Keratinocyte (primary cell): Measurements from ENCODE around the gene COTL1.

Experiments
- CTCF ChIP-seq, 3 experiments: IDR thresholded peaks in 1 of 3; conservative IDR thresholded peaks in 1 of 3; optimal IDR thresholded peaks in 1 of 3; 2 replicates in 2 of 3; 3 replicates in 1 of 3; pipeline versions ENCODE3 to v1.5.1; 2011; ENCODE audit warnings: low read length in 3 of 3, mild to moderate bottlenecking in 3 of 3, moderate library complexity in 2 of 3, control low read depth in 1 of 3, inconsistent platforms in 1 of 3; ENCODE audit not compliant: insufficient read depth in 2 of 3; ENCODE audit errors: extremely low read depth in 1 of 3
- EZH2 ChIP-seq: IDR thresholded peaks from one replicate; pipeline ENCODE4 v1.6.1; 2012; ENCODE audit warnings: inconsistent platforms, mild to moderate bottlenecking, low read length, moderate library complexity

DNA sequence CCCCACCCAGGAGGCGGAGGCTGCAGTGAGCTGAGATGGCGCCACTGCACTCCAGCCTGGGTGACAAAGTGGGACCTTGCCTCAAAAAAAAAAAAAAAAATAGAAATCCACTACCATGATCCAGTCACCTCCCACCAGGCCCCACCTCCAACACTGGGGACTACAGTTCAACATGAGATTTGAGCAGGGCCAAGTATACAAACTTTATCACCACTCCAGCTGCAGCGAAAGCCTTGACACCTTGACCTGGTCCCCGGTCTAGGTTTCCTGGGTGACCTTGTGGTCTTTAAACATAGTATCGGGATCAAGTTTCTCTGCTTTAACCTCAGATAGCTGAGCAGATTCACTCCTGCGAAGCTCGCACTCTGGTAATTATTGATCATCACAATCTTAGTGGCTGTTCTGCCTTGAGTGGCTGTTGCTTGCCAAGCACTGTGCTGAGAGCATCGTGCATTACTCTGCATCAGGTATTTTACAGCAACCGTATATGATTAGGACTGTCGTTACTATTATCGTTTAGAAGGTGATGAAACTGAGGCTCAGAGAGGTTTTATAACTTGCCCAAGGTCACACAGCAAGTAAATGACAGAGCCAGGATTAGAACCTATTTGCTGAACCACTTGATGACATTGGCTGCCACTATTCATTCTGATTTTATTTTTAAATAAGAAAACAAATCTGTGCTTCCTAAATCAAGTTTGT lies 63.1 kb downstream of the COTL1 start:
- TF ChIP-seq CTCF (optimal IDR thresholded peaks at IDR 0.05 in 1 of 3, IDR thresholded peaks at IDR 0.05 in 1 of 3, conservative IDR thresholded peaks at IDR 0.05 in 1 of 3; ENCODE audit: extremely low read depth in 1 of 3, insufficient read depth in 2 of 3, low read length in 3 of 3), result no peak
- no peak for TF ChIP-seq EZH2
